ENCODE results near the gene SAE1. TPM values are rescaled to one million over a fixed set of nuclear protein-coding genes. Genes with fewer than 3 reads are reported as not detected.

Gene SAE1
- total and polyA plus RNA-seq, 2 of the 4 experiments (the other 2 are of a cell fraction), result 165 to 184 TPM

- dilution Hi-C loops (cut with HindIII; ENCODE audit: low sequenced_read_pairs, unreplicated experiment) (no loop called here), intact Hi-C loops (cut with micrococcal nuclease) (no loop called here), in situ Hi-C loops (cut with MboI; ENCODE audit: low sequenced_read_pairs) (no loop called here)
- H3K9ac ChIP-seq (ENCODE audit: low read depth, low read length), result peak overlapping the region; percentile 70
- H3K27ac ChIP-seq (ENCODE audit: insufficient read depth, low read length), result peak overlapping the region; percentile 97
- H2BK15ac ChIP-seq (ENCODE audit: low read depth, low read length), result peak overlapping the region; percentile 69; the same call in 1 of the 3 replicates
- ATAC-seq (ENCODE audit: low read depth) (peak; percentile 33), DNase-seq (peak; percentile 94)
- peak overlapping the region; percentile 84 for H3K14ac ChIP-seq (replicated peaks; ENCODE audit: low read depth, low read length)
- H3K4me1 ChIP-seq (ENCODE audit: control insufficient read depth, insufficient read depth, low read length), result peaks cover 27% of the 10 kb centered on the region
- peak; percentile 70 for TF ChIP-seq RCOR1 (IDR thresholded peaks at IDR 0.05; ENCODE audit: insufficient replicate concordance, low read length)
- peak; percentile 12; the same call in 1 of the 2 replicates for TF ChIP-seq BHLHE40 (IDR thresholded peaks at IDR 0.05; ENCODE audit: low read depth, low read length)
- peak; percentile 95 for TF ChIP-seq CEBPB (IDR thresholded peaks at IDR 0.05; ENCODE audit: low read depth, low read length)
- TF ChIP-seq MXI1 (IDR thresholded peaks at IDR 0.05; ENCODE audit: borderline replicate concordance, low read depth, low read length), result no peak
- H2BK5ac ChIP-seq (ENCODE audit: low read depth, low read length, poor library complexity, severe bottlenecking), result peak overlapping the region; percentile 90
- peaks cover 4% of the 10 kb centered on the region; the same call in 1 of the 2 replicates for H3K36me3 ChIP-seq (ENCODE audit: control insufficient read depth, insufficient read depth, low read length)
- H2AK5ac ChIP-seq (ENCODE audit: low read depth, low read length), result peak overlapping the region; percentile 97
- peak overlapping the region; percentile 90 for H2AK9ac ChIP-seq (replicated peaks; ENCODE audit: low read depth, low read length, poor library complexity)
- H3K4me2 ChIP-seq (ENCODE audit: low read depth, low read length), result peak overlapping the region; percentile 61
- peak overlapping the region; percentile 96 for H3K4me3 ChIP-seq (ENCODE audit: insufficient read depth, low read depth, low read length)
- H3K4ac ChIP-seq (ENCODE audit: low read depth, low read length), result peak overlapping the region; percentile 93
- H3K27me3 ChIP-seq (ENCODE audit: control insufficient read depth, insufficient read depth, low read length), result no peaks in the 10 kb centered on the region
- H4K8ac ChIP-seq (ENCODE audit: low read depth in 2 of 2, low read length in 2 of 2), result peak overlapping the region; percentile 90 to 91
- POLR2A ChIA-PET (ENCODE audit: unreplicated experiment), result no interaction called here
- peak overlapping the region; percentile 48 for H3K18ac ChIP-seq (ENCODE audit: low read depth, low read length)
- H4K5ac ChIP-seq (ENCODE audit: low read depth, low read length), result peak overlapping the region; percentile 50
- H4K91ac ChIP-seq (ENCODE audit: insufficient read depth, low read depth, low read length), result peak overlapping the region; percentile 95
- peak overlapping the region; percentile 65 for H2BK20ac ChIP-seq (ENCODE audit: low read depth, low read length)
- peaks cover 38% of the 10 kb centered on the region for H4K20me1 ChIP-seq (ENCODE audit: insufficient read depth, low read length)
- H3K9me3 ChIP-seq (ENCODE audit: control insufficient read depth, insufficient read depth, low read length), result no peaks in the 10 kb centered on the region
- H3K9me1 ChIP-seq (ENCODE audit: insufficient read depth, low read length), result peaks cover 19% of the 10 kb centered on the region
- peak overlapping the region; percentile 67 for H2AFZ ChIP-seq (replicated peaks; ENCODE audit: low read length, poor library complexity)
- peak overlapping the region; percentile 72 for H3K56ac ChIP-seq (ENCODE audit: extremely low read depth, insufficient read depth, low read length)
- peaks cover 10 to 64% of the 10 kb centered on the region in 2 experiments for H3K79me1 ChIP-seq (ENCODE audit: low read depth in 1 of 2, low read length in 2 of 2)
- CTCF ChIA-PET, result interaction anchor here (0.7 kb wide), 1 partner anchor 17 kb away, joined by 4 read pairs; no protein-coding TSS in a partner anchor
- WGBS, 2 experiments (ENCODE audit: extremely low coverage in 2 of 2, insufficient read length in 1 of 2), result no CpG with 5 or more reads among the region's 27 CpGs
- H2BK120ac ChIP-seq (ENCODE audit: low read depth, low read length), result peak overlapping the region; percentile 90
- H3K23ac ChIP-seq (ENCODE audit: low read depth, low read length), result peak overlapping the region; percentile 84
- BruUV-seq (replicated peaks), result no TSS peak
Observed at GRCh38 chr19:47227352-47228167, 96.9 kb downstream of the SAE1 start.

All from IMR-90 (cell line).